Spleen (tissue), 7 donors: ENCODE data around the gene UTS2.

Experiments
- POLR2A ChIP-seq, 3 donors: fragments of 450-650 bp; IDR thresholded peaks; one replicate each; pipeline ENCODE4 v1.5.1; 2017; ENCODE audit warnings: antibody characterized with exemption in 3 of 3, mild to moderate bottlenecking in 1 of 3
- POLR2AphosphoS5 ChIP-seq, 3 donors: sonication (generic); formaldehyde crosslinking; IDR thresholded peaks; one replicate each; pipeline ENCODE4 v1.5.1; 2017; ENCODE audit warnings: antibody characterized with exemption in 3 of 3
- TF ChIP-seq, protein P1 (sequence below), 11 experiments: fragments of 200-600 bp in 7 of 11; fragments of 450-650 bp in 4 of 11; sonication (generic) in 4 of 11; IDR thresholded peaks in 8 of 11; conservative IDR thresholded peaks in 3 of 11; 1 replicate in 7 of 11; 2 replicates in 4 of 11; pipeline versions ENCODE4 v1.4.0 to v1.8.0; 2016 to 2021; ENCODE audit warnings: antibody characterized with exemption in 11 of 11, inconsistent platforms in 4 of 11, mild to moderate bottlenecking in 1 of 11
- donor health status: DM: no; HTN: no; CAD: no; lungs with moderate emphysema.
- donor health status: DM: no; HTN: no; CAD: no.
- donor health status: DM: no; HTN: no; CAD: no.

- TF ChIP-seq, protein P1, sequence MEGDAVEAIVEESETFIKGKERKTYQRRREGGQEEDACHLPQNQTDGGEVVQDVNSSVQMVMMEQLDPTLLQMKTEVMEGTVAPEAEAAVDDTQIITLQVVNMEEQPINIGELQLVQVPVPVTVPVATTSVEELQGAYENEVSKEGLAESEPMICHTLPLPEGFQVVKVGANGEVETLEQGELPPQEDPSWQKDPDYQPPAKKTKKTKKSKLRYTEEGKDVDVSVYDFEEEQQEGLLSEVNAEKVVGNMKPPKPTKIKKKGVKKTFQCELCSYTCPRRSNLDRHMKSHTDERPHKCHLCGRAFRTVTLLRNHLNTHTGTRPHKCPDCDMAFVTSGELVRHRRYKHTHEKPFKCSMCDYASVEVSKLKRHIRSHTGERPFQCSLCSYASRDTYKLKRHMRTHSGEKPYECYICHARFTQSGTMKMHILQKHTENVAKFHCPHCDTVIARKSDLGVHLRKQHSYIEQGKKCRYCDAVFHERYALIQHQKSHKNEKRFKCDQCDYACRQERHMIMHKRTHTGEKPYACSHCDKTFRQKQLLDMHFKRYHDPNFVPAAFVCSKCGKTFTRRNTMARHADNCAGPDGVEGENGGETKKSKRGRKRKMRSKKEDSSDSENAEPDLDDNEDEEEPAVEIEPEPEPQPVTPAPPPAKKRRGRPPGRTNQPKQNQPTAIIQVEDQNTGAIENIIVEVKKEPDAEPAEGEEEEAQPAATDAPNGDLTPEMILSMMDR (IDR thresholded peaks at IDR 0.05 in 8 of 11, conservative IDR thresholded peaks at IDR 0.05 in 3 of 11) = peak in 10 of 11 experiments; percentile 11 to 55 (median 40)
- TF ChIP-seq POLR2AphosphoS5 (IDR thresholded peaks at IDR 0.05) (no peak), POLR2A (IDR thresholded peaks at IDR 0.05) (no peak)
Measured at GRCh38 chr1:7808253-7808844, 44.5 kb downstream of the UTS2 start.
